ENCODE data around the gene ATAD2B.

The ATAD2B gene

GRCh38 chr2:23722255-23722654 is 204.7 kb downstream of the ATAD2B start:
- no peak overlapping the region for H3K4me3 ChIP-seq (ENCODE audit: control insufficient read depth, low read depth, low read length)
- DNase-seq (ENCODE audit: low read depth): no peak
- no peak for TF ChIP-seq CTCF (conservative IDR thresholded peaks at IDR 0.05; ENCODE audit: control insufficient read depth, insufficient read depth, low read depth, low read length)

- TF ChIP-seq CTCF (conservative IDR thresholded peaks at IDR 0.05; ENCODE audit: control insufficient read depth, insufficient read depth, low read depth, low read length): no peak
- no peak for DNase-seq (ENCODE audit: low read depth)
- H3K4me3 ChIP-seq (ENCODE audit: control insufficient read depth, low read depth, low read length): no peak overlapping the region
Measured at GRCh38 chr2:23721454-23721826, 205.5 kb downstream of the ATAD2B start.

- TF ChIP-seq CTCF (conservative IDR thresholded peaks at IDR 0.05; ENCODE audit: control insufficient read depth, insufficient read depth, low read depth, low read length): no peak
- no peak overlapping the region for H3K4me3 ChIP-seq (ENCODE audit: control insufficient read depth, low read depth, low read length)
- no peak for DNase-seq (ENCODE audit: low read depth)
Measured at GRCh38 chr2:23720705-23721453, 206.0 kb downstream of the ATAD2B start.

- H3K4me3 ChIP-seq (ENCODE audit: control insufficient read depth, low read depth, low read length): no peak overlapping the region
- no peak for TF ChIP-seq CTCF (conservative IDR thresholded peaks at IDR 0.05; ENCODE audit: control insufficient read depth, insufficient read depth, low read depth, low read length)
- no peak for DNase-seq (ENCODE audit: low read depth)
Measured at GRCh38 chr2:23719716-23720115, 207.2 kb downstream of the ATAD2B start.

GRCh38 chr2:23718931-23719700 is 207.8 kb downstream of the ATAD2B start:
- TF ChIP-seq CTCF (conservative IDR thresholded peaks at IDR 0.05; ENCODE audit: control insufficient read depth, insufficient read depth, low read depth, low read length): no peak
- no peak for DNase-seq (ENCODE audit: low read depth)
- H3K4me3 ChIP-seq (ENCODE audit: control insufficient read depth, low read depth, low read length): no peak overlapping the region

- H3K4me3 ChIP-seq (ENCODE audit: control insufficient read depth, low read depth, low read length): no peak overlapping the region
- no peak for DNase-seq (ENCODE audit: low read depth)
- TF ChIP-seq CTCF (conservative IDR thresholded peaks at IDR 0.05; ENCODE audit: control insufficient read depth, insufficient read depth, low read depth, low read length): no peak
Measured at GRCh38 chr2:23713351-23713750, 213.6 kb downstream of the ATAD2B start.

Measured in fibroblast of mammary gland (primary cell).